OCI-LY3 (cell line): Measurements from ENCODE around the gene JMJD8.
"Not testable (repeated sequence)": the region's sequence is repeated elsewhere in the genome, so short reads cannot be mapped to it uniquely, and the experiment has no call there.

Experiments used
- H2AFZ ChIP-seq: fragments of 200-600, 300-600 bp; shearing (Covaris generic); 2 replicates; pipeline ENCODE4 v1.6.0; 2014; ENCODE audit warnings: antibody characterized with exemption, low read depth, low read length
- H3K27ac ChIP-seq: fragments of 200-600, 300-600 bp; sonication (generic); 2 replicates; pipeline ENCODE4 v1.5.1; 2014; ENCODE audit warnings: mild to moderate bottlenecking, low read length, moderate library complexity, mixed read lengths
- H3K27me3 ChIP-seq: fragments of 200-600, 300-600 bp; sonication (generic); 2 replicates; pipeline ENCODE4 v1.6.1; 2014; ENCODE audit warnings: low read depth, low read length, mixed read lengths
- H3K36me3 ChIP-seq: fragments of 200-600, 300-600 bp; sonication (generic); replicated peaks from 2 replicates; pipeline ENCODE3; 2014; ENCODE audit warnings: low read depth, low read length, mixed read lengths
- H3K4me1 ChIP-seq: fragments of 300-600, 200-600 bp; sonication (generic); 2 replicates; pipeline ENCODE4 v1.6.1; 2014; ENCODE audit warnings: low read length, mixed read lengths
- H3K4me2 ChIP-seq: fragments of 200-600, 300-600 bp; sonication (generic); 2 replicates; pipeline ENCODE4 v1.6.1; 2014; ENCODE audit warnings: low read length, mixed read lengths
- H3K4me3 ChIP-seq: fragments of 300-600, 200-600 bp; sonication (generic); 2 replicates; pipeline ENCODE4 v1.5.1; 2014; ENCODE audit warnings: antibody characterized with exemption, mild to moderate bottlenecking, low read length, moderate library complexity
- H3K79me2 ChIP-seq: fragments of 300-600, 200-600 bp; shearing (Covaris generic); 2 replicates; pipeline ENCODE4 v1.6.1; 2014; ENCODE audit warnings: mild to moderate bottlenecking, low read length, mixed read lengths
- H3K9ac ChIP-seq: fragments of 300-600, 200-600 bp; shearing (Covaris generic); 2 replicates; pipeline ENCODE4 v1.6.0; 2014; ENCODE audit warnings: mild to moderate bottlenecking, low read length, moderate library complexity
- H3K9me3 ChIP-seq: fragments of 200-600, 300-600 bp; shearing (Covaris generic); 2 replicates; pipeline ENCODE4 v1.6.1; 2014; ENCODE audit warnings: low read length, mixed read lengths; ENCODE audit not compliant: insufficient read depth
- H4K20me1 ChIP-seq: fragments of 200-600, 300-600 bp; sonication (generic); 2 replicates; pipeline ENCODE4 v1.6.1; 2016; ENCODE audit warnings: low read length, mixed read lengths; ENCODE audit not compliant: insufficient read depth
- EZH2phosphoT487 ChIP-seq: fragments of 200-600 bp; shearing (Covaris generic); IDR thresholded peaks from 2 replicates; pipeline ENCODE4 v1.6.1; 2018; ENCODE audit warnings: antibody characterized with exemption, mixed run types, low read depth
- TF ChIP-seq, protein P1 (sequence below): fragments of 200-600, 300-600 bp; sonication (generic); IDR thresholded peaks from 2 replicates; pipeline ENCODE4 v1.5.1; 2014; ENCODE audit warnings: antibody characterized with exemption, low read length, low read depth

JMJD8 gene

DNA sequence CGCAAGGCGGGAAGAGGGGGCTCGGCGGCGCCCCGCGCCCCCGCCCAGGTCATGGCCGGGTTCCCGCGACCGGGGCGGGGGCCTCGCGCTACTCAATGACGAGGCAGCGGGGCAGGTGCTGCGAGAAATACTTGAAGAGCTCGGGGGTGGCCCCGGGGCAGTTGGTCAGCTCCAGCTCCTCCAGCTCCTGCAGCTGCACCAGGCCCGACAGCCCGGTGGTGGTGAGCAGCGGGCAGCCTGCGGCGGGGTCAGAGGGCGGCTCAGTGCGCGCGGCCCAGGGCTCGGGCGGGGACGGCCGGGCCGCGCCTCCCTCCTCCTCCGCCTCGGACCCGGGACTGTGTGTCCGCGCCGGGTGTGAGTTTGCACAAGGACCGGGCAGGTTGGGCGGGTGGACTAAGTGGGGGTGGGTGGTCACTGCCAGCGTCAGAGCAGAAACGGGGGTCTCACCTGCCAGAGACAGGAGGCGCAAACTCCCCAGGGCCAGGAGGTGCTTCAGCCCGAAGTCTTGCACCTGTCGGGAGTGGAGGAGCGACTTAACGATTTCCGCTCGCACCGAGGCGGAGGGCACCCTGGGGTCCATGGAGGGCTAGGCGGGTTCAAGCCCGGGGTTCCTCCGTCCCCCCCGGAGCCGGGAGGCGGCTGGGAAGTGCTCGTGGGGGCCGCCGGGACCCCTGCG lies 10.2 kb upstream of the JMJD8 start:
- H3K9ac ChIP-seq = no peak overlapping the region
- peak overlapping the region; percentile 87 for H3K4me3 ChIP-seq
- peaks cover 3% of the 10 kb centered on the region for H3K4me1 ChIP-seq
- no peaks in the 10 kb centered on the region for H3K9me3 ChIP-seq
- peaks cover 7% of the 10 kb centered on the region for H3K79me2 ChIP-seq
- 0 out of 2 replicates have a peak overlapping the region, but pooled peaks have one; percentile 62 for H3K4me2 ChIP-seq
- H2AFZ ChIP-seq = no peak overlapping the region
- H3K27ac ChIP-seq = no peak overlapping the region
- H4K20me1 ChIP-seq = no peaks in the 10 kb centered on the region
- H3K27me3 ChIP-seq = no peaks in the 10 kb centered on the region
- TF ChIP-seq EZH2phosphoT487 = no peak
- TF ChIP-seq, protein P1, sequence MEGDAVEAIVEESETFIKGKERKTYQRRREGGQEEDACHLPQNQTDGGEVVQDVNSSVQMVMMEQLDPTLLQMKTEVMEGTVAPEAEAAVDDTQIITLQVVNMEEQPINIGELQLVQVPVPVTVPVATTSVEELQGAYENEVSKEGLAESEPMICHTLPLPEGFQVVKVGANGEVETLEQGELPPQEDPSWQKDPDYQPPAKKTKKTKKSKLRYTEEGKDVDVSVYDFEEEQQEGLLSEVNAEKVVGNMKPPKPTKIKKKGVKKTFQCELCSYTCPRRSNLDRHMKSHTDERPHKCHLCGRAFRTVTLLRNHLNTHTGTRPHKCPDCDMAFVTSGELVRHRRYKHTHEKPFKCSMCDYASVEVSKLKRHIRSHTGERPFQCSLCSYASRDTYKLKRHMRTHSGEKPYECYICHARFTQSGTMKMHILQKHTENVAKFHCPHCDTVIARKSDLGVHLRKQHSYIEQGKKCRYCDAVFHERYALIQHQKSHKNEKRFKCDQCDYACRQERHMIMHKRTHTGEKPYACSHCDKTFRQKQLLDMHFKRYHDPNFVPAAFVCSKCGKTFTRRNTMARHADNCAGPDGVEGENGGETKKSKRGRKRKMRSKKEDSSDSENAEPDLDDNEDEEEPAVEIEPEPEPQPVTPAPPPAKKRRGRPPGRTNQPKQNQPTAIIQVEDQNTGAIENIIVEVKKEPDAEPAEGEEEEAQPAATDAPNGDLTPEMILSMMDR = no peak
- no peaks in the 10 kb centered on the region for H3K36me3 ChIP-seq

DNA sequence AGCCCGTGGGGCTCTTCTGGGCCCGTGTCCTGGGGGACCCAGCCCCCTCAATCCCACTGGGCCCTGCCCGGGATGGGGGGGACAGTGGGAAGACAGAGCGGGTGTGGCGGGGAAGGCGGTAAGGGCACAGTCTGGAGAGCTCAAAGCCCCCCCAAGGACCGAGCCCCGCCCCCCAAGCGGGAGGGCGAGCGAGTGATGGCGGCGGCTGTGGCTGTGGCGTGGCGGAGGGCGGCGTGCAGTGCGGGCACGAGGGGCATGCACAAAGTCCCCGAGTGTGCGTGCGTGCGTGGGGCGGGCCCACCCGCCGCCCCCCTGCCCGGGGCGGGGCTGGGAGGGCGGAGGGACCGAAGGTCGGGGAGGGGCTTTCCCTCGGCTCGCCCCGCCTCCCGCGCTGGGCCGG lies 9.6 kb upstream of the JMJD8 start:
- Histone ChIP-seq H3K4me2 (no peak overlapping the region), H3K36me3 (no peaks in the 10 kb centered on the region), H3K9ac (no peak overlapping the region), H3K9me3 (no peaks in the 10 kb centered on the region), H3K27ac (no peak overlapping the region), H4K20me1 (no peaks in the 10 kb centered on the region), H3K4me3 (no peak overlapping the region), H3K79me2 (peaks cover 13% of the 10 kb centered on the region), H2AFZ (no peak overlapping the region), H3K4me1 (peaks cover 9% of the 10 kb centered on the region), H3K27me3 (no peaks in the 10 kb centered on the region)
- TF ChIP-seq, protein P1 = no peak
- no peak for TF ChIP-seq EZH2phosphoT487

DNA sequence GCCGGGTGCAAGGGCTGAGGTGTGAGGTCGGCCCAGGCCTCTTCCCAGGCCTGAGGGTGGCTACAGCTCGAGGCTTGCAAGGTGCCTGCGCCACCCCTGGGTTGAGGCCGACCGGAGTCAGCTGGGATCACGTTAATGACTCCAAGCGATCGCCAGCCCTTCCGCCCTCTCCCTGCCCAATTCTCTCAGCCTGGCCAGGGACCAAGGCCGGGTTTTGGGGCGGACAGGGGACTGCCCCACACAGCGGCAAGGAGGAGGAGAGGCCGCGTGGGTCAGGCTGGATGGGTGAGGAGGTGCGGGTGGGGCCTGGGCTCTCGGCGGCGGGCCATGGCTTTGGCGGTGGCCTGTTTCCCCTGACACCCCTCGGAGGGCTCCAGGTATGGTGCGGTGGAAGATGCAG lies 9.2 kb upstream of the JMJD8 start:
- Histone ChIP-seq H3K27me3 (no peaks in the 10 kb centered on the region), H3K79me2 (peaks cover 15% of the 10 kb centered on the region), H2AFZ (no peak overlapping the region), H3K27ac (no peak overlapping the region), H3K4me1 (peaks cover 9% of the 10 kb centered on the region), H4K20me1 (no peaks in the 10 kb centered on the region), H3K4me2 (no peak overlapping the region), H3K9me3 (no peaks in the 10 kb centered on the region), H3K36me3 (no peaks in the 10 kb centered on the region), H3K9ac (no peak overlapping the region), H3K4me3 (no peak overlapping the region)
- TF ChIP-seq, protein P1 = no peak
- TF ChIP-seq EZH2phosphoT487 = no peak

DNA sequence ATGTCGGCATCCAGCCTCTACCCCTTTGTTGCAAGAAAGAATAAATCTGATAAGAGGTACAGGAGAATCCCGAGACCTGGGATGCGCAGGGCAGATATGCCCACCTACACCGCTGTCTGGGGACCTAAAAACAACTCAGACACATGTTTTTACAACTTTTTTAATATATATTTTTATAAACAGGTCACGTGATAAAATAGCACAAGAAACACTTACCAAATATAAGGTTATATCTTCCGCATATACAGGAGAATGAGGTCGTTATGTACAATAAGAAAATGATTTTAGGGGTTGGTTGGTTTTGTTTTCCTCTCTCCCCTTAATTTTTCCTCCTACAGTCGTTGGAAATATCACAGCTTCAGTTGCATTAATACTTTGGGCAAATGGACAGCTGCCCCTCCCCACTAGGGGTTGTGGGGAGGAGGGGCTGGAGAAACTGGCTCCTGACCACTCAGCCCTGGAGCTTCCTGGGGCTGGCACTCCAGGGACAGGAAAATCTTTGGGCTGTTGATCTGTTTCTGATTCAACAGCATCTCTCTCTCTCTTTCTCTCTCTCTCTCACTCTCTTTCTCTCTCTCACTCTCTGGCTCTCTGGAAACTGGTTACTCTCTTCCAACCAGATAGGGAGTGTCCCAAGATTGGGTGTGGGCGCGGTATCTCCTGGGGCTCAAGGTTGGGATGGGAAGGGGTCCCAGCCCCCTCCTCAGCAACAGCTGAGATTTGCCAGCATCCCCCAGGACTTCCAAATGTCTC lies 8.4 kb upstream of the JMJD8 start:
- Histone ChIP-seq H3K4me1 (peaks cover 9% of the 10 kb centered on the region), H3K27ac (no peak overlapping the region), H3K27me3 (no peaks in the 10 kb centered on the region), H3K36me3 (no peaks in the 10 kb centered on the region), H3K9ac (no peak overlapping the region), H3K9me3 (no peaks in the 10 kb centered on the region), H2AFZ (no peak overlapping the region), H3K79me2 (peaks cover 15% of the 10 kb centered on the region), H3K4me3 (no peak overlapping the region), H4K20me1 (no peaks in the 10 kb centered on the region), H3K4me2 (no peak overlapping the region)
- TF ChIP-seq, protein P1 = no peak
- TF ChIP-seq EZH2phosphoT487 = no peak

DNA sequence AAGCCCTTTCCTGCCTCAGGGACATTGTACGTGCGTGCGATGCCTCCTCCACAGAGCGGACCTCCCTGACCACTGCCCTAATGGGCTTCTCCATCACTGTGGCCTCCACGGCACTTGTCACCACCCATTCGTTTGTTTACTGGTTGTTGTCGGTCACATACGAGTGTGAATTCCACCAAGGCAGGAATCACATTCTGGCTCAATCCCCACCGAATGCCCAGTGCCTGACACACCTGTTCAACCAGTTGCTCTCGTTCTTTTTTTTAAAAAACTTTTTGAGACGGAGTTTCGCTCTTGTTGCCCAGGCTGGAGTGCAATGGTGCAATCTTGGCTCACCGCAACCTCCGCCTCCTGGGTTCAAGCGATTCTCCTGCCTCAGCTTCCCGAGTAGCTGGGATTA lies 7.1 kb upstream of the JMJD8 start:
- not testable (repeated sequence) for H3K4me2 ChIP-seq, H3K36me3 ChIP-seq, H2AFZ ChIP-seq, H3K4me1 ChIP-seq, H4K20me1 ChIP-seq, H3K9me3 ChIP-seq, H3K27ac ChIP-seq, H3K27me3 ChIP-seq, H3K4me3 ChIP-seq, H3K9ac ChIP-seq
- peaks cover 15% of the 10 kb centered on the region for H3K79me2 ChIP-seq
